ENCODE results near the gene TP63.
A peak's percentile ranks its signal among the peaks of the same experiment; 100 is the strongest.

GRCh38 chr3:189839576-189839975, 208.4 kb downstream of the TP63 start:
- TF ChIP-seq, protein P1, sequence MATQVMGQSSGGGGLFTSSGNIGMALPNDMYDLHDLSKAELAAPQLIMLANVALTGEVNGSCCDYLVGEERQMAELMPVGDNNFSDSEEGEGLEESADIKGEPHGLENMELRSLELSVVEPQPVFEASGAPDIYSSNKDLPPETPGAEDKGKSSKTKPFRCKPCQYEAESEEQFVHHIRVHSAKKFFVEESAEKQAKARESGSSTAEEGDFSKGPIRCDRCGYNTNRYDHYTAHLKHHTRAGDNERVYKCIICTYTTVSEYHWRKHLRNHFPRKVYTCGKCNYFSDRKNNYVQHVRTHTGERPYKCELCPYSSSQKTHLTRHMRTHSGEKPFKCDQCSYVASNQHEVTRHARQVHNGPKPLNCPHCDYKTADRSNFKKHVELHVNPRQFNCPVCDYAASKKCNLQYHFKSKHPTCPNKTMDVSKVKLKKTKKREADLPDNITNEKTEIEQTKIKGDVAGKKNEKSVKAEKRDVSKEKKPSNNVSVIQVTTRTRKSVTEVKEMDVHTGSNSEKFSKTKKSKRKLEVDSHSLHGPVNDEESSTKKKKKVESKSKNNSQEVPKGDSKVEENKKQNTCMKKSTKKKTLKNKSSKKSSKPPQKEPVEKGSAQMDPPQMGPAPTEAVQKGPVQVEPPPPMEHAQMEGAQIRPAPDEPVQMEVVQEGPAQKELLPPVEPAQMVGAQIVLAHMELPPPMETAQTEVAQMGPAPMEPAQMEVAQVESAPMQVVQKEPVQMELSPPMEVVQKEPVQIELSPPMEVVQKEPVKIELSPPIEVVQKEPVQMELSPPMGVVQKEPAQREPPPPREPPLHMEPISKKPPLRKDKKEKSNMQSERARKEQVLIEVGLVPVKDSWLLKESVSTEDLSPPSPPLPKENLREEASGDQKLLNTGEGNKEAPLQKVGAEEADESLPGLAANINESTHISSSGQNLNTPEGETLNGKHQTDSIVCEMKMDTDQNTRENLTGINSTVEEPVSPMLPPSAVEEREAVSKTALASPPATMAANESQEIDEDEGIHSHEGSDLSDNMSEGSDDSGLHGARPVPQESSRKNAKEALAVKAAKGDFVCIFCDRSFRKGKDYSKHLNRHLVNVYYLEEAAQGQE (IDR thresholded peaks at IDR 0.05) = no peak
- TF ChIP-seq RNF2 (IDR thresholded peaks at IDR 0.05; ENCODE audit: borderline replicate concordance, low read depth) (no peak), GATA3 (IDR thresholded peaks at IDR 0.05; ENCODE audit: borderline replicate concordance) (no peak; the same call in 1 of the 2 replicates)
- TF ChIP-seq, protein P2, sequence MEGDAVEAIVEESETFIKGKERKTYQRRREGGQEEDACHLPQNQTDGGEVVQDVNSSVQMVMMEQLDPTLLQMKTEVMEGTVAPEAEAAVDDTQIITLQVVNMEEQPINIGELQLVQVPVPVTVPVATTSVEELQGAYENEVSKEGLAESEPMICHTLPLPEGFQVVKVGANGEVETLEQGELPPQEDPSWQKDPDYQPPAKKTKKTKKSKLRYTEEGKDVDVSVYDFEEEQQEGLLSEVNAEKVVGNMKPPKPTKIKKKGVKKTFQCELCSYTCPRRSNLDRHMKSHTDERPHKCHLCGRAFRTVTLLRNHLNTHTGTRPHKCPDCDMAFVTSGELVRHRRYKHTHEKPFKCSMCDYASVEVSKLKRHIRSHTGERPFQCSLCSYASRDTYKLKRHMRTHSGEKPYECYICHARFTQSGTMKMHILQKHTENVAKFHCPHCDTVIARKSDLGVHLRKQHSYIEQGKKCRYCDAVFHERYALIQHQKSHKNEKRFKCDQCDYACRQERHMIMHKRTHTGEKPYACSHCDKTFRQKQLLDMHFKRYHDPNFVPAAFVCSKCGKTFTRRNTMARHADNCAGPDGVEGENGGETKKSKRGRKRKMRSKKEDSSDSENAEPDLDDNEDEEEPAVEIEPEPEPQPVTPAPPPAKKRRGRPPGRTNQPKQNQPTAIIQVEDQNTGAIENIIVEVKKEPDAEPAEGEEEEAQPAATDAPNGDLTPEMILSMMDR (IDR thresholded peaks at IDR 0.05) = 0 out of 3 replicates have a peak, but pooled peaks have one; percentile 13

All from A549 (cell line).